NCI-H82 (cell line): Measurements from ENCODE around the gene ATN1.

Source experiments
- DNase-seq: peaks from one replicate; lab custom pipeline; 2025; lab: John Stamatoyannopoulos, UW

ATN1 gene

GRCh38 chr12:6946033-6946919 is 18.5 kb downstream of the ATN1 start:
- DNase-seq, result peak; percentile 96

GRCh38 chr12:6946920-6947374 is 19.2 kb downstream of the ATN1 start:
- no peak for DNase-seq

- no peak for DNase-seq
Observed at GRCh38 chr12:6947615-6948014, 19.9 kb downstream of the ATN1 start.

- DNase-seq, result no peak
Observed at GRCh38 chr12:6948873-6949594, 21.3 kb downstream of the ATN1 start.

- DNase-seq, result peak; percentile 54
Observed at GRCh38 chr12:6950401-6950801, 22.6 kb downstream of the ATN1 start.

- no peak for DNase-seq
Observed at GRCh38 chr12:6950811-6951540, 23.2 kb downstream of the ATN1 start, which contains the start of gene PTPN6. PTPN6 (plus strand) TSS chr12:6951356; CDS start chr12:6951513, 157 bp downstream.

GRCh38 chr12:6951551-6952120 is 23.9 kb downstream of the ATN1 start:
- no peak for DNase-seq

- DNase-seq, result no peak
Observed at GRCh38 chr12:6952121-6952862, 24.5 kb downstream of the ATN1 start.

- no peak for DNase-seq
Observed at GRCh38 chr12:6952863-6953441, 25.2 kb downstream of the ATN1 start.

- no peak for DNase-seq
Observed at GRCh38 chr12:6953442-6954315, 25.9 kb downstream of the ATN1 start.

- no peak for DNase-seq
Observed at GRCh38 chr12:6954316-6955107, 26.8 kb downstream of the ATN1 start.

- DNase-seq, result no peak
Observed at GRCh38 chr12:6955108-6956020, 27.6 kb downstream of the ATN1 start.

- DNase-seq, result no peak
Observed at GRCh38 chr12:6956021-6956727, 28.4 kb downstream of the ATN1 start.

- DNase-seq, result no peak
Observed at GRCh38 chr12:6957151-6957701, 29.5 kb downstream of the ATN1 start.

- DNase-seq, result no peak
Observed at GRCh38 chr12:6957741-6958608, 30.2 kb downstream of the ATN1 start.

GRCh38 chr12:6958609-6959057 is 30.9 kb downstream of the ATN1 start:
- DNase-seq, result no peak
